HG02885 (cell line): ENCODE data around the gene ISG20L2.

Experiments
- ATAC-seq: cut with Tn5 transposase; IDR thresholded peaks from one replicate; pipeline ENCODE4 v1.9.1; 2021; ENCODE audit warnings: mild to moderate bottlenecking; ENCODE audit not compliant: unreplicated experiment, poor library complexity

Gene ISG20L2

DNA sequence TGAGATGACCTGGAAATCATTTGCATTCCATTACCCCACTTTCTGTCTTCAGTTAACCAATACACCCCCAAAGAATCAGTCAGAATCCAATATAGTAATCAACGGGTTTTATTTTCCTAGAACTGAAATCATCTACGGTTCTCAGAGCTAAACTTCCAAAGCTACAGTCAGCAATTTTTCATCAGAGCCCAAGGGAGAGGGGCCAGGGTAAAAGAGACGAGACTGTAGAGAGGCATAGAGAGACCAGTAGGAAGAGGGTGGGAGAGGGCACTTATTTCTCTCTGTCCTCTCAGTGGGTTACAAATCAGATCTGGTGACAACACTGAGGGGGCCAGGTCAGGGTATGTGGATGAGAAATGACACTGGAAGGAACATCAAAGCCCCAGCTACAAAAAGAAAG lies 13.5 kb upstream of the ISG20L2 start:
- no peak for ATAC-seq

GRCh38 chr1:156741481-156741983 lies 13.0 kb upstream of the ISG20L2 start:
- ATAC-seq, result no peak

GRCh38 chr1:156740741-156741480 lies 12.3 kb upstream of the ISG20L2 start, which contains the start of gene MRPL24:
TSS of gene MRPL24 (minus strand) at chr1:156741088. CDS start at chr1:156738704, 2,384 bp downstream.
- ATAC-seq, result peak; percentile 86

- ATAC-seq, result no peak
Observed at GRCh38 chr1:156740237-156740740, 11.7 kb upstream of the ISG20L2 start.

DNA sequence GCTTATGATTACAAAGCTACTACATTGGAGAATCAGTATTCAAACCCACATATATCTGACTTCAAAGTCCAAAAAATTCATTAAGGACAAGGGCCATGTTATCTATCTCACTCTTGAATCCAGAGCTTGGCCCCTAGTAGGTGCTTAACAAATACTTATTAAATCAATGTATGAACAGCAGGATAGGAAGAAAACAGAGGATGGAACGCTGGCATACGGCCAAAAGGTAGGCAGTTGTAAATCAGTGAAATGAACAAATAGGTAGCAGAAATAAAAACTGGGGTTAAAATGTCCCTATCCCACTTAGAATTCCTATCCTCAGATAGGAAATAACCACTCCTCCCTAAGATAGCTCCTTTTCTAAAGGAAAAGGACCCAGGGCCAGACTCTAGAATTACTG lies 10.3 kb upstream of the ISG20L2 start:
- no peak for ATAC-seq

DNA sequence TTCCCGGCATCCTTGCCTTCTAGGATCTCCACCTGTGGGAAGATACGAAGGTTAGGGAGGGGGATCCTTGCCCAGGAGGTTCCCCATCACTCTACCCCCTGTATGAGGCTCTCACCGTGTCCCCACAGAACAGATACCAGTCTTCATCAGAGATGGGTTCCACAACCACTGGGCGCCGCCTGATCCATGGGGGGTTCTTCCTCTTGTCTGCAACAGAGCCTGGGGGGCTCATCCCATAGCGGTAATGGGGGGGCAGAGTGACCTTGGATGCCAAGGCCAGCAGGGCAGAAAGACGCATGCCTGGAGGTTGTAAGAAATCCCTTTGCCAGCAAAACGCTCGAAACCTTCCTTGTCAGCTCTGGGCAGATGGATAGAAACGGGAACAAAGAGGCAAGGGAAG lies 9.8 kb upstream of the ISG20L2 start:
- no peak for ATAC-seq

- no peak for ATAC-seq
Observed at GRCh38 chr1:156733989-156734584, 5.5 kb upstream of the ISG20L2 start.

GRCh38 chr1:156727926-156728598 lies 504 bp downstream of the ISG20L2 start, which contains the start of gene METTL25B:
TSS of gene METTL25B (plus strand) at chr1:156728469. CDS start at chr1:156729105, 636 bp downstream.
- ATAC-seq, result peak; percentile 64

GRCh38 chr1:156727492-156727891 lies 1.1 kb downstream of the ISG20L2 start:
- no peak for ATAC-seq

GRCh38 chr1:156726549-156727226 lies 1.9 kb downstream of the ISG20L2 start:
- ATAC-seq, result no peak

DNA sequence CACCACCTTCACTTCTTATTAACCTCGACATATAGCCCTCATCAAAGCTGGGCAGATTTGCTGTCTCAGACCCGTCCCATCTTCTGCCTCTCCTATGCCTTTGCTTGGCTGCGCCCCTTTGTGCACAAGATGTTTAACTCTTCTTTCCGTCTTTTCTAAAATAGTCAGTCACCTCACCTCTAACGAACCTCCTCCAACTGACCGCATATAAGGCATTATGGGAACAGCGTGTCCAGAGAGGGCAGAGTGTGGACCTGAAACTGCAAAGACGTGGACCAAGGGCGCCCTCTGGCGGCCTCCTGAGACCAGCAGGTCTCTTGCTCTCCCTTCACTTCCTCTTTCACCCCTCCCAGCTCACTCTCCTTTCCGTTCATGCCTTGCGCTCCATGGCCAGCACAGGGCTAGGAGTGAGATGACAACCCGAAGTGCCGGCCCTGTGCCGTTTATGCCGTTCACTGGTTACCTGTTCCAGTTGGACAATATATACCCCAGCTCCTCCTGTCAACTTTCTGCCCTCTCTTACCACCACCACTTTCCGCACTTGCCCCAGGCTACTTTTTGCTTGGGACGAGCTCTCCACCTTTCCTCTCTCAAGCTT lies 2.8 kb downstream of the ISG20L2 start:
- ATAC-seq, result peak; percentile 32

DNA sequence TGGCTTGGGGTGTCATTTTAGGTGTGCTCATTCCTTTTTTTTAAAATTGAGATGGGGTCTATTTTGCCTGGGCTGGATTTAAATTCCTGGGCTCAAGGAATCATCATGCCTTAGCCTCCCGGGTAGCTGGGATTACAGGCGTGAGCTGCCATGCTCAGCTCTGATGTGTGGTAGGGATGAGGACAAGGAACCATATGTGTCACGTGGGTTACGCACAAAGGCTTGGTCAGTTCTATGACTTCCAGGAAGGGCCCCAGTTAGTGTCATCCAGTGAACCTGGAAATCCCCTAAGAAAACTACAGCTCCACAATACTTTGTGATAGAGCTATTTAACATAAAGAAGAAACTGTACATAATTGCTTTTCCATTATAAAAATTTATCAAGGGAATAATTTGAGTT lies 7.0 kb downstream of the ISG20L2 start:
- no peak for ATAC-seq

- ATAC-seq, result no peak
Observed at GRCh38 chr1:156721131-156721530, 7.4 kb downstream of the ISG20L2 start.

GRCh38 chr1:156717351-156717750 lies 11.2 kb downstream of the ISG20L2 start:
- no peak for ATAC-seq

- no peak for ATAC-seq
Observed at GRCh38 chr1:156714830-156715229, 13.7 kb downstream of the ISG20L2 start.

DNA sequence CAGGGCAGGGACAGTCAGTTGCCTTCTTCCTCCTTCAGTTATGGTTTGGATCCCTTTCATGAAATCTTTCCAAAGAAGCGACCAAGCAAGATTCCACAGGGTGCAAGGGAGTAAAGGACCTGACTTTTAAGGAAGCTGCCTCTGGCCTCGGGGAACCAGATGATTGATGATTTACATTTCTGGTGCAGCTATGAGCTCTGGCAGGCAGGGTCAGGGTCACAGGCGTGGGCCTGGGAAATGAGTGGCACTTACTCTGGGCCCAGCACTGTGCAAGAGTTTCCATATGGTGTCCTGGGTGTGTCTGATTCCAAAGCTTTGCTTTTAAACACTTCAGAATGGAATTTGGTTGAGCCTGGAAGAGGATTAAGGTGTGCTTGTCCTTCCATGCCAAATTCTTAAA lies 15.9 kb downstream of the ISG20L2 start:
- ATAC-seq, result no peak

DNA sequence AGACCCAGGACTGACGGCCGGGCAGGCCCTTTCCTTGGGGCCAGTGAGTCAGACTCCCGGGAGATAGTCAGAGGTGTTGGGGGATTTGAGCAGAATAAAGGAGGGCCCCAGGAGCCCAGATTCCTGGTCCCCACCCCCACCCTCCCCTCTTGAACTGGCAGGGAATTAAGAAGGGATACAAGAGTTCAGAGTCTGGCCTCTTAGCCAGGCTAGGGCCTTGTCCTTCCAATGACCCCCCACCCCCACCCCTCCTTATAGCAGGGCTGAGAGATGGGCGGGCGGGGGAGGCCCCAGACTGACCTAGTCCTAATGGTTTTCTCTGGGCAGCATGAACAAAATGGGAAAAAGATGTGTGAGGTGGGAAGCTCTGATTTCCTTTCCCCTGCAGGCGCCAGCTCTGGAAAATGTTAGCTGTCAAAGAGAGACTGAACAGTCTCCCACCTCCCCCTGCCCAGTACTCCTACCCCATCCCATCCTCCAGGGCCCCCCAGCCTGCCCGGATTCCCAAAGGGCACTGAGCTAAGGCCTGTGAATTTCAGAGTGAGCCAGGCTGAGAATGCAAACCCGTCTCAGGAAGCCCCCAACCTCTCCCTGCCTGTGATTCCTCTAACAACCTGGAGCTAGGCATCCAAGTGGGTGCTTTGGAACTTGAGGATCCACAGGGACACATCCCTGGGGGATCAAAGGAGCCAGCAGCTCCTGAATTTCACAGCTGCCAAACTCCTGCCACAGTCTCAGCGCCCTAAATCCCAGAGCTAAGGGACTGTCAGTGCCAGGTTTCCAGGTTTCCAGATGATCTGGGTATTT lies 17.4 kb downstream of the ISG20L2 start:
- no peak for ATAC-seq

DNA sequence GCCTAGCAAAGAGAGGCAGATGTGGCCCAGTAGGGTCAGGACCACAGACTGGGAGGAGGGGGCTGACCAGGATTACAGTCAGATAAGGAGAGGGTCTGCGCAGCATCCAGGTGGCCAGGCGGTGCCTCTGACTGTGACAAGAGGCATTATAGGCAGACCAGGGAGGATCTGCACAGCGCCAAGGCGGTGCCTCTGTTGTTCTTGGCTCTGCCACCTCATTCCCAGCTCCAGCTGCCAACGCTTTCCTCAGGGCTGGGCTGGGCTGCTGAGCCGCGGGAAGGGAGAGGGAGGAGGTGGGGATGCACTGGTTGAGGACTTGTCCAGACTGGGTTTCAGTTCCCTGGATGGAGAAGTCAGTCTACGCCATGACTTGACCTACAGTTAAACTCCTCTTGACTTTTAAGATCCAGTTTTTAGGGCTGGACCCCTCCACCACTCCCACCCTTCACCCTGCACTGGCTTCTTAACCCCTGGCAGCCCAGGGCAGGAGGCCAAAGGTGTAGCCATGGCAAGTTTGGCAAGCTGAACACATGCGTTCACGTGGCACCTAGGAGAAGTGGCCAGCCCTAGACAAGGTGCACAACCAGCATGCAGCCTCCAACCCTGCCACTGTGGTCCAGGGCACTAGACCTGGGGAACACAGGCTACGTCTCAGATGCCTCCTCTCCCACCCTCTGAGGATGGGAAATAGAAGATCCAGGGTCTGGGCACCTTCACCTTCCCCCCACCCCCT lies 18.6 kb downstream of the ISG20L2 start:
- ATAC-seq, result no peak

DNA sequence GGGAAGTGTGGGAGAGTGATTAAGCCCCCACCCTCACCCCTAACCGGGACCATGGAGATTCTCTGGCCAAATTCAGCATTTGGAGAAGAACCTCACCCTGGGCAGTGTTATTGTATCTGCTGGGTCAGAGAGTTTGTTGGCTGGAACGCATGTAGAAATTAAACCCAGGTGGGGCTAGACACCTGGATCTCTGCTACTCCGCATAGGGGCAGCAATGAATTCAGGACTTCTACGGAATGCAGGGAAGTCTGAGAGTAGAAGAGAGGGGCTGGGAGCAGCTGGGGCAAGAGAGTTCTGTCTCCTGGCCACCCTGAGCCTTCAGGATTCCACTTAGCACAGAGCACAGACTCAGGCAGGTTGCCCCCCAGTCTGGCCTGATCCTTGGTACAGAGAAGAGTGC lies 19.5 kb downstream of the ISG20L2 start:
- ATAC-seq, result no peak
